HepG2 (cell line): Measurements from ENCODE around the gene SIK3. TPM values are rescaled to one million over a fixed set of nuclear protein-coding genes. Genes with fewer than 3 reads are reported as not detected.

Experiments
- FOXJ3 ChIP-seq: sonication (generic); formaldehyde crosslinking; IDR thresholded peaks from 2 replicates; pipeline ENCODE4 v1.4.0; 2020; ENCODE audit warnings: missing genetic modification reagents, mild to moderate bottlenecking, borderline replicate concordance
- HIVEP1 ChIP-seq: sonication (generic); formaldehyde crosslinking; IDR thresholded peaks from 2 replicates; pipeline ENCODE4 v1.4.0; 2020; ENCODE audit warnings: mild to moderate bottlenecking, missing genetic modification reagents
- HOXA7 ChIP-seq: sonication (generic); formaldehyde crosslinking; IDR thresholded peaks from 2 replicates; pipeline ENCODE4 v1.8.1; 2022; ENCODE audit warnings: mild to moderate bottlenecking, missing genetic modification reagents, moderate library complexity
- MEIS2 ChIP-seq: sonication (generic); formaldehyde crosslinking; IDR thresholded peaks from 2 replicates; pipeline ENCODE4 v1.9.0; 2021; ENCODE audit warnings: mild to moderate bottlenecking, missing genetic modification reagents
- RARG ChIP-seq: sonication (generic); formaldehyde crosslinking; IDR thresholded peaks from 2 replicates; pipeline ENCODE4 v1.4.0; 2020; ENCODE audit warnings: low read depth, mild to moderate bottlenecking, missing genetic modification reagents
- THAP11 ChIP-seq: IDR thresholded peaks from 2 replicates; pipeline ENCODE4 v1.6.1; 2016; ENCODE audit warnings: missing biosample characterization, missing genetic modification reagents
- ZHX2 ChIP-seq, 2 experiments: sonication (generic) in 1 of 2; formaldehyde crosslinking in 1 of 2; IDR thresholded peaks; 2 replicates each; pipeline versions ENCODE4 v1.6.1 to v1.9.0; 2014 to 2022; ENCODE audit warnings: antibody characterized with exemption in 1 of 2, borderline replicate concordance in 1 of 2, inconsistent platforms in 1 of 2, low read depth in 1 of 2, missing genetic modification reagents in 1 of 2
- ZNF17 ChIP-seq: sonication (generic); formaldehyde crosslinking; IDR thresholded peaks from 2 replicates; pipeline ENCODE4 v1.5.0; 2020; ENCODE audit warnings: mild to moderate bottlenecking, missing genetic modification reagents
- ZNF326 ChIP-seq: sonication (generic); formaldehyde crosslinking; IDR thresholded peaks from 2 replicates; pipeline ENCODE4 v1.4.0; 2020; ENCODE audit warnings: missing genetic modification reagents, borderline replicate concordance
- ZNF570 ChIP-seq: sonication (generic); formaldehyde crosslinking; IDR thresholded peaks from 2 replicates; pipeline ENCODE4 v1.4.0; 2020; ENCODE audit warnings: mild to moderate bottlenecking, missing genetic modification reagents, borderline replicate concordance
- polyA plus RNA-seq, 8 experiments: library from polyadenylated mRNA; depleted of rRNA in 3 of 8; stranded (reverse) in 7 of 8; unstranded in 1 of 8; fragments of >200 nt; fragmentation: Illumina TruSeq in 4 of 8; extraction: Trizol in 4 of 8; gene quantifications; 2 replicates each; pipeline versions ENCODE4 v1.2.1 to v1.2.3, GENCODE V29; 2011 to 2016; ENCODE audit warnings: low read depth in 4 of 8, missing spikeins in 1 of 8, mixed read lengths in 1 of 8; ENCODE audit not compliant: insufficient read depth in 1 of 8
- total RNA-seq, 5 experiments: library from RNA; depleted of rRNA; stranded (reverse); fragments of >200 nt; fragmentation: Illumina TruSeq; extraction: Trizol; gene quantifications; 2 replicates each; pipeline ENCODE4 v1.2.3, GENCODE V29; 2016; ENCODE audit warnings: low read depth in 1 of 5
- TF ChIP-seq, protein P1 (sequence below): sonication (generic); formaldehyde crosslinking; IDR thresholded peaks from one replicate; pipeline ENCODE4 v1.5.1; 2020; ENCODE audit warnings: mild to moderate bottlenecking, missing genetic modification reagents; ENCODE audit errors: not compliant biosample characterization
- TF ChIP-seq, protein P2 (sequence below): fragments of 450-650 bp; IDR thresholded peaks from 2 replicates; pipeline ENCODE4 v1.6.1; 2016

SIK3 gene
- total and polyA plus RNA-seq, 2 of the 13 experiments (the other 11 are each of a cell fraction or from before 2014, with no cell fraction given) = 5.7 to 9.8 TPM

DNA sequence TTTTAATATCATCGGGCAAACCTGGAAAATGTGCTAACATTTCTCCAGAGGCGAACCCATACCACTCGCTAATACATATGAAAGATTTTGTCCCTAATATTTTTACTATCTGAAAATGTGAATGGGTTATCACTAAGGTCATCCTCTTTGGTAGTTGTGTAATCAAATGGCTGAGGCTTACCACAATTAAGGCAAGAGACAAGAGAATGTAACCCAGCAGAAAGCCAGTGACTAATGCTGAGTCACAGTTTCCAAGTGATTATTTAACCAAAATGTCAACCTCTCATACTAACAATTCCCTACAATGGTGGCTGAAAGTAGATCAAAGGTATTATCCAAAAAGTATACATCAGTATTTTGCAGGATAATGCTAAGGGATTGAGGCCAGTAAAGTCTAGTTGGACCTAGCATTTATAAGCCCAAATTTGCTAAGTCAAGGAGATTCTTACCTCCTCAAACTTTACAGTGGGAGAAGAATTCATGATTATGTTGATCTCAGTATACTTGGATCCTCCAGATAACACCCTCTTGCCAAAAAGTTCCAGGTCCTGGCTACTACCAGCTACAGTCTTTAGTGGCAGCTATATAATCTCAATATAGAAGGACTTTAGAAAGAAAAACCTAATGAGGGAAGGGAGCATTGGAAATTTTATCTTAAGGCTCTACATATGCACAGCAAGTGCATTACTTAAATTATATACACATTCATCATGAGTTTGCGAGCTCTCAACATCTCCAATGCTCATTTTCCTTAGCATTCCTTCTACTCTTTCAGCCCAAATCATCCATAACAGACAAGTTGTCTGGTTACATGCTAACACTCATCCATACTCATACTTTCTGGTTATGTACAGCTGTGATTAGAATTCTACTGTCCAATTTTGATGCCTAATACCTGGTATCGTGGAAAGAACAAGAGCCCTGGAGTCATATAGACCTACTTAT, 25.4 kb downstream of the SIK3 start (continued):
- TF ChIP-seq ZHX2 (IDR thresholded peaks at IDR 0.05; ENCODE audit: low read depth) = no peak
- TF ChIP-seq ZHX2 (CRISPR knock-in tag; IDR thresholded peaks at IDR 0.05; ENCODE audit: borderline replicate concordance) = no peak
- TF ChIP-seq HIVEP1 (CRISPR knock-in tag) = no peak
- TF ChIP-seq, protein P1, sequence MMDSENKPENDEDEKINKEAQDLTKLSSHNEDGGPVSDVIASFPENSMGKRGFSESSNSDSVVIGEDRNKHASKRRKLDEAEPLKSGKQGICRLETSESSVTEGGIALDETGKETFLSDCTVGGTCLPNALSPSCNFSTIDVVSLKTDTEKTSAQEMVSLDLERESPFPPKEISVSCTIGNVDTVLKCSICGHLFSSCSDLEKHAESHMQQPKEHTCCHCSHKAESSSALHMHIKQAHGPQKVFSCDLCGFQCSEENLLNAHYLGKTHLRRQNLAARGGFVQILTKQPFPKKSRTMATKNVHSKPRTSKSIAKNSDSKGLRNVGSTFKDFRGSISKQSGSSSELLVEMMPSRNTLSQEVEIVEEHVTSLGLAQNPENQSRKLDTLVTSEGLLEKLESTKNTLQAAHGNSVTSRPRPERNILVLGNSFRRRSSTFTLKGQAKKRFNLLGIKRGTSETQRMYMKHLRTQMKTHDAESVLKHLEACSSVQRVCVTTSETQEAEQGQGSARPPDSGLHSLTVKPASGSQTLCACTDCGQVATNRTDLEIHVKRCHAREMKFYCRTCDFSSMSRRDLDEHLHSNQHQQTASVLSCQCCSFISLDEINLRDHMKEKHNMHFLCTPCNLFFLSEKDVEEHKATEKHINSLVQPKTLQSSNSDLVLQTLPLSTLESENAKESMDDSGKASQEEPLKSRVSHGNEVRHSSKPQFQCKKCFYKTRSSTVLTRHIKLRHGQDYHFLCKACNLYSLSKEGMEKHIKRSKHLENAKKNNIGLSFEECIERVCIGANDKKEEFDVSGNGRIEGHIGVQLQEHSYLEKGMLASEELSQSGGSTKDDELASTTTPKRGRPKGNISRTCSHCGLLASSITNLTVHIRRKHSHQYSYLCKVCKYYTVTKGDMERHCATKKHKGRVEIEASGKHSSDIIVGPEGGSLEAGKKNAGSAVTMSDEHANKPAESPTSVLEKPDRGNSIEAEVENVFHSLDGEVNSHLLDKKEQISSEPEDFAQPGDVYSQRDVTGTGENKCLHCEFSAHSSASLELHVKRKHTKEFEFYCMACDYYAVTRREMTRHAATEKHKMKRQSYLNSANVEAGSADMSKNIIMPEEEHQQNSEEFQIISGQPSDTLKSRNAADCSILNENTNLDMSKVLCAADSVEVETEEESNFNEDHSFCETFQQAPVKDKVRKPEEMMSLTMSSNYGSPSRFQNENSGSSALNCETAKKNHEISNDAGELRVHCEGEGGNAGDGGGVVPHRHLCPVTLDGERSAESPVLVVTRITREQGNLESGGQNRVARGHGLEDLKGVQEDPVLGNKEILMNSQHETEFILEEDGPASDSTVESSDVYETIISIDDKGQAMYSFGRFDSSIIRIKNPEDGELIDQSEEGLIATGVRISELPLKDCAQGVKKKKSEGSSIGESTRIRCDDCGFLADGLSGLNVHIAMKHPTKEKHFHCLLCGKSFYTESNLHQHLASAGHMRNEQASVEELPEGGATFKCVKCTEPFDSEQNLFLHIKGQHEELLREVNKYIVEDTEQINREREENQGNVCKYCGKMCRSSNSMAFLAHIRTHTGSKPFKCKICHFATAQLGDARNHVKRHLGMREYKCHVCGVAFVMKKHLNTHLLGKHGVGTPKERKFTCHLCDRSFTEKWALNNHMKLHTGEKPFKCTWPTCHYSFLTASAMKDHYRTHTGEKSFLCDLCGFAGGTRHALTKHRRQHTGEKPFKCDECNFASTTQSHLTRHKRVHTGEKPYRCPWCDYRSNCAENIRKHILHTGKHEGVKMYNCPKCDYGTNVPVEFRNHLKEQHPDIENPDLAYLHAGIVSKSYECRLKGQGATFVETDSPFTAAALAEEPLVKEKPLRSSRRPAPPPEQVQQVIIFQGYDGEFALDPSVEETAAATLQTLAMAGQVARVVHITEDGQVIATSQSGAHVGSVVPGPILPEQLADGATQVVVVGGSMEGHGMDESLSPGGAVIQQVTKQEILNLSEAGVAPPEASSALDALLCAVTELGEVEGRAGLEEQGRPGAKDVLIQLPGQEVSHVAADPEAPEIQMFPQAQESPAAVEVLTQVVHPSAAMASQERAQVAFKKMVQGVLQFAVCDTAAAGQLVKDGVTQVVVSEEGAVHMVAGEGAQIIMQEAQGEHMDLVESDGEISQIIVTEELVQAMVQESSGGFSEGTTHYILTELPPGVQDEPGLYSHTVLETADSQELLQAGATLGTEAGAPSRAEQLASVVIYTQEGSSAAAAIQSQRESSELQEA = no peak
- peak; percentile 63; the same call in 1 of the 2 replicates for TF ChIP-seq FOXJ3 (CRISPR knock-in tag)
- no peak for TF ChIP-seq MEIS2 (CRISPR knock-in tag)
- peak; percentile 69 for TF ChIP-seq THAP11
- TF ChIP-seq HOXA7 = no peak
- TF ChIP-seq ZNF17 (CRISPR knock-in tag) = no peak
- TF ChIP-seq RARG (CRISPR knock-in tag) = no peak
- TF ChIP-seq ZNF326 (CRISPR knock-in tag) = no peak
- TF ChIP-seq ZNF570 (CRISPR knock-in tag) = no peak
- TF ChIP-seq, protein P2, sequence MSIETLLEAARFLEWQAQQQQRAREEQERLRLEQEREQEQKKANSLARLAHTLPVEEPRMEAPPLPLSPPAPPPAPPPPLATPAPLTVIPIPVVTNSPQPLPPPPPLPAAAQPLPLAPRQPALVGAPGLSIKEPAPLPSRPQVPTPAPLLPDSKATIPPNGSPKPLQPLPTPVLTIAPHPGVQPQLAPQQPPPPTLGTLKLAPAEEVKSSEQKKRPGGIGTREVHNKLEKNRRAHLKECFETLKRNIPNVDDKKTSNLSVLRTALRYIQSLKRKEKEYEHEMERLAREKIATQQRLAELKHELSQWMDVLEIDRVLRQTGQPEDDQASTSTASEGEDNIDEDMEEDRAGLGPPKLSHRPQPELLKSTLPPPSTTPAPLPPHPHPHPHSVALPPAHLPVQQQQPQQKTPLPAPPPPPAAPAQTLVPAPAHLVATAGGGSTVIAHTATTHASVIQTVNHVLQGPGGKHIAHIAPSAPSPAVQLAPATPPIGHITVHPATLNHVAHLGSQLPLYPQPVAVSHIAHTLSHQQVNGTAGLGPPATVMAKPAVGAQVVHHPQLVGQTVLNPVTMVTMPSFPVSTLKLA = no peak
